ENCODE measurements around the gene KCNJ10.
"Not testable (repeated sequence)": the region's sequence is repeated elsewhere in the genome, so short reads cannot be mapped to it uniquely, and the experiment has no call there.

KCNJ10 gene

DNA sequence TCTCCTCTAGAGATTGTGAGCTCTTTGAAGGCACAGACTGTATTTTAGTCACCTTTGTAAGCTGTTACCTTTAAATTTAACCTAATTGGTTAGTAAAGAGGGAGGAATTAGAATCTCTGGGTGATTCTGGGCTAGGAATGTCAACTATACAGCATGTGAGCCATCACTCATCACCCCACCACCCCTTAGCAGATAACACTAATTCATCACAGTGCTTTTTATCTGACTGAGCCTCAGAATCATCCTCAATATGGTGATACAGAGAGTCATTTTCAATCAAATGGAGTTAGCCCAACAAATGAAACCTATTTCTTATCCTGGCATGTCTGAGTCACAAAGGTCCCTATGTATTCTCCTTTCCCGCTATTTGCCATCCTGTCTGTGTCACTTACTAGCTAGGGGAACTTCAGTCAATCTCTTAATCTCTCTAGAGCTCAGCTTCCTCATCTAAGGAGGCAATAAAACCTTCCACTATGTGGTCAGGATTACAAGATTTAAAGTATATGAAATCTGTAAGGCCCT is 13.3 kb downstream of the KCNJ10 start:
- Histone ChIP-seq H3K4me3 (ENCODE audit: low read depth, low read length) (no peak overlapping the region), H3K36me3 (replicated peaks) (no peaks in the 10 kb centered on the region), H3K27me3 (replicated peaks) (peaks cover 6% of the 10 kb centered on the region), H3K27ac (no peak overlapping the region)
- TF ChIP-seq CTCF (IDR thresholded peaks at IDR 0.05; ENCODE audit: low read depth, low read length, missing control alignments): no peak
- DNase-seq: no peak
- in situ Hi-C loops (cut with HindIII; ENCODE audit: low pct_ligation_motif_present, low sequenced_read_pairs): no loop called here

DNA sequence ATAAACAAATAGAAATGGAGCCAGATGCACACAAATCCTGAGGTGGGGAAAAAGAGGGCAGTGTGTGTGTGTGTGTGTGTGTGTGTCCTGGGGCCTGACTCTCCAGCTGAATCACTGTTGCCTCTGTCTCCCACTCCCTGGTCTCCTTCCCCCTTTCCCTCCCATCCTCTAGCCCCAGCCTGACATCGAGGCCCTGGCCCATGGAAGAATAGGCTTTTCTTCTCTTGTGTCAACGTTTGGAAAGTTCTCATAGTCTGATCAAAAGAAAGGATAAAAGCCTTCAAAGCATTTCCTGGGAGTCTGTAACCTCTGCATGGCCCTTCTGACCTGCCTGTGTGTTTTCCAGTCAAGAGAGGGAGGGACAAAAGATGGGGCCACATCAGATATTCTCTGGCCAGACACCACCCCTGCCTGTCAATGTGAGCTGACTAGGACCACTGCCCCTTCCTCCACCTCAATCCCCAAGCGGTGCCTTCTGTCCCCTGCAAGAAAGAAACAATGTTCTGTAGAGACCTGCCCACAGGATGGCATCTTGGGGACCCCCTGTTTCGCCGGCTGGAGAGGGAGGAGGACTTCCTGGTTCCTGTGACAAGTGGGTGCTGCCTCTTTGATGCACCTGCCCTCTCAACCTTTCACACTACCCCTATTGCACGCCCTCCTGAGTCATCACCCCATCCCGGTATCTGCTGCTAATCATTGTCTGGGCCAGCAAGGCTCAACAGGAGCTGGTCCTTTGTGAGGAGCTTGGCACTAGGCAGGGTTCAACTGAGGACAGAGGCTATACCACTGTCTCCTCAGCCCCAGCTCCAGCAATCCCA is 16.2 kb downstream of the KCNJ10 start:
- H3K27me3 ChIP-seq (replicated peaks): peaks cover 6% of the 10 kb centered on the region
- H3K36me3 ChIP-seq (replicated peaks): no peaks in the 10 kb centered on the region
- no peak overlapping the region for H3K27ac ChIP-seq
- in situ Hi-C loops (cut with HindIII; ENCODE audit: low pct_ligation_motif_present, low sequenced_read_pairs): no loop called here
- no peak overlapping the region for H3K4me3 ChIP-seq (ENCODE audit: low read depth, low read length)
- no peak for TF ChIP-seq CTCF (IDR thresholded peaks at IDR 0.05; ENCODE audit: low read depth, low read length, missing control alignments)
- no peak for DNase-seq

GRCh38 chr1:160052936-160053335 is 17.0 kb downstream of the KCNJ10 start:
- H3K27ac ChIP-seq: no peak overlapping the region
- no peak overlapping the region for H3K4me3 ChIP-seq (ENCODE audit: low read depth, low read length)
- no peak for DNase-seq
- in situ Hi-C loops (cut with HindIII; ENCODE audit: low pct_ligation_motif_present, low sequenced_read_pairs): no loop called here
- H3K36me3 ChIP-seq (replicated peaks): no peaks in the 10 kb centered on the region
- H3K27me3 ChIP-seq (replicated peaks): peaks cover 10% of the 10 kb centered on the region
- TF ChIP-seq CTCF (IDR thresholded peaks at IDR 0.05; ENCODE audit: low read depth, low read length, missing control alignments): no peak

GRCh38 chr1:160050619-160051018 is 19.3 kb downstream of the KCNJ10 start:
- peaks cover 14% of the 10 kb centered on the region for H3K27me3 ChIP-seq (replicated peaks)
- no peaks in the 10 kb centered on the region for H3K36me3 ChIP-seq (replicated peaks)
- no peak overlapping the region for H3K27ac ChIP-seq
- H3K4me3 ChIP-seq (ENCODE audit: low read depth, low read length): no peak overlapping the region
- TF ChIP-seq CTCF (IDR thresholded peaks at IDR 0.05; ENCODE audit: low read depth, low read length, missing control alignments): no peak
- DNase-seq: no peak
- in situ Hi-C loops (cut with HindIII; ENCODE audit: low pct_ligation_motif_present, low sequenced_read_pairs): no loop called here

DNA sequence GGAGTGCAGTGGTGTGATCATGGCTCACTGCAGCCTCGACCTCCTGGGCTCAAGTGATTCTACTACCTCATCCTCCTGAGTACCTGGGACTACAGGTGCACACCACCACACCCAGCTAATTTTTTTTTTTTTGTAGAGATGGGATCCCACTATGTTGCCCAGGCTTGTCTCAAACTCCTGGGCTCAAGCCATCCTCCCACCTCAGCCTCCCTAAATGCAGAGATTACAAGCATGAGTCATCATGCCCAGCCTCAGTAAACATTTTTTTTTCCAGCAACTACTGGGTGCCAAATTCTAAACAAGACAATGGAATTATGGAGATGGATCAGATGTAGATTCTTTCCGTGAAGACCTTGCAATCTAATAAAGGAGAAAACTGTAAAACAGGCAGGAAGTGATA is 19.8 kb downstream of the KCNJ10 start:
- H3K27ac ChIP-seq; H3K36me3 ChIP-seq (replicated peaks); DNase-seq; H3K4me3 ChIP-seq (ENCODE audit: low read depth, low read length); in situ Hi-C loops (cut with HindIII; ENCODE audit: low pct_ligation_motif_present, low sequenced_read_pairs): not testable (repeated sequence)
- peaks cover 18% of the 10 kb centered on the region for H3K27me3 ChIP-seq (replicated peaks)

- Histone ChIP-seq H3K4me3 (ENCODE audit: low read depth, low read length) (no peak overlapping the region), H3K27me3 (replicated peaks) (peaks cover 24% of the 10 kb centered on the region), H3K27ac (no peak overlapping the region), H3K36me3 (replicated peaks) (no peaks in the 10 kb centered on the region)
- no peak for TF ChIP-seq CTCF (IDR thresholded peaks at IDR 0.05; ENCODE audit: low read depth, low read length, missing control alignments)
- DNase-seq: no peak
- in situ Hi-C loops (cut with HindIII; ENCODE audit: low pct_ligation_motif_present, low sequenced_read_pairs): no loop called here
Observed at GRCh38 chr1:160049101-160049500, 20.9 kb downstream of the KCNJ10 start.
